H9 (cell line): Measurements from ENCODE around the gene MESP1. TPM values are rescaled to one million over a fixed set of nuclear protein-coding genes. Genes with fewer than 3 reads are reported as not detected.

Source experiments
- DNase-seq: peaks from one replicate; pipeline ENCODE4 v3.0.0-alpha.2; 2017
- H2AFZ ChIP-seq: one replicate; pipeline ENCODE4 v1.6.1; 2013; ENCODE audit warnings: mild to moderate bottlenecking, low read length, control low read depth, moderate library complexity
- H2AK5ac ChIP-seq: 2 replicates; pipeline ENCODE4 v1.6.1; 2013; ENCODE audit warnings: low read length, control low read depth, mixed read lengths; ENCODE audit not compliant: insufficient read length
- H2BK120ac ChIP-seq: one replicate; pipeline ENCODE4 v1.6.1; 2013; ENCODE audit warnings: low read depth, mild to moderate bottlenecking, low read length, control low read depth, inconsistent platforms; ENCODE audit not compliant: poor library complexity, severe bottlenecking
- H2BK12ac ChIP-seq: 2 replicates; pipeline ENCODE4 v1.6.1; 2013; ENCODE audit warnings: low read length, control low read depth, mixed read lengths, low read depth; ENCODE audit not compliant: insufficient read length
- H2BK15ac ChIP-seq: 2 replicates; pipeline ENCODE4 v1.6.1; 2013; ENCODE audit warnings: low read depth, low read length, control low read depth
- H2BK20ac ChIP-seq: one replicate; pipeline ENCODE4 v1.6.1; 2013; ENCODE audit warnings: low read depth, mild to moderate bottlenecking, low read length, control low read depth, inconsistent platforms; ENCODE audit not compliant: poor library complexity, severe bottlenecking
- H2BK5ac ChIP-seq: 2 replicates; pipeline ENCODE4 v1.6.1; 2013; ENCODE audit warnings: low read length, control low read depth, mixed read lengths; ENCODE audit not compliant: insufficient read length
- H3K14ac ChIP-seq: 2 replicates; pipeline ENCODE4 v1.6.1; 2013; ENCODE audit warnings: low read length, control low read depth; ENCODE audit not compliant: insufficient read depth
- H3K18ac ChIP-seq: 2 replicates; pipeline ENCODE4 v1.6.1; 2013; ENCODE audit warnings: low read depth, mild to moderate bottlenecking, mixed read lengths, low read length, control low read depth; ENCODE audit not compliant: insufficient read length
- H3K23ac ChIP-seq: 2 replicates; pipeline ENCODE4 v1.6.1; 2013; ENCODE audit warnings: low read length, control low read depth, mixed read lengths, low read depth; ENCODE audit not compliant: insufficient read length
- H3K23me2 ChIP-seq: 2 replicates; pipeline ENCODE4 v1.6.1; 2013; ENCODE audit warnings: low read depth, mild to moderate bottlenecking, mixed read lengths, low read length, control low read depth; ENCODE audit not compliant: insufficient read length, poor library complexity, severe bottlenecking
- H3K27ac ChIP-seq: 2 replicates; pipeline ENCODE4 v1.5.1; 2013; ENCODE audit warnings: low read length, control low read depth, mixed read lengths, low read depth; ENCODE audit not compliant: insufficient read length
- H3K27me3 ChIP-seq: 2 replicates; pipeline ENCODE4 v1.6.1; 2013; ENCODE audit warnings: low read length, control low read depth, inconsistent platforms; ENCODE audit not compliant: insufficient read depth
- H3K4ac ChIP-seq: 2 replicates; pipeline ENCODE4 v1.6.1; 2013; ENCODE audit warnings: low read depth, mild to moderate bottlenecking, control low read depth, inconsistent platforms, low read length, moderate library complexity
- H3K4me1 ChIP-seq: 2 replicates; pipeline ENCODE4 v1.6.1; 2013; ENCODE audit warnings: low read length, control low read depth, inconsistent platforms; ENCODE audit not compliant: insufficient read depth
- H3K4me2 ChIP-seq: 2 replicates; pipeline ENCODE4 v1.6.1; 2013; ENCODE audit warnings: low read length, control low read depth, mixed read lengths; ENCODE audit not compliant: insufficient read length, insufficient read depth
- H3K56ac ChIP-seq: 2 replicates; pipeline ENCODE4 v1.6.1; 2013; ENCODE audit warnings: low read depth, mild to moderate bottlenecking, mixed read lengths, low read length, control low read depth; ENCODE audit not compliant: insufficient read length
- H3K79me1 ChIP-seq: 2 replicates; pipeline ENCODE4 v1.6.1; 2013; ENCODE audit warnings: low read depth, mild to moderate bottlenecking, moderate library complexity, low read length, control low read depth, inconsistent platforms; ENCODE audit not compliant: insufficient read depth, poor library complexity, severe bottlenecking
- H3K79me2 ChIP-seq: 2 replicates; pipeline ENCODE4 v1.6.1; 2013; ENCODE audit warnings: low read length, control low read depth, inconsistent platforms; ENCODE audit not compliant: insufficient read depth
- H3K9ac ChIP-seq: 2 replicates; pipeline ENCODE4 v1.6.1; 2013; ENCODE audit warnings: low read length, control low read depth, mixed read lengths; ENCODE audit not compliant: insufficient read length; ENCODE audit errors: extremely low read depth
- H3K9me3 ChIP-seq: one replicate; pipeline ENCODE4 v1.6.1; 2013; ENCODE audit warnings: low read depth, low read length, inconsistent platforms; ENCODE audit not compliant: control insufficient read depth
- H3T11ph ChIP-seq: one replicate; pipeline ENCODE4 v1.6.1; 2013; ENCODE audit warnings: mild to moderate bottlenecking, low read length, control low read depth, inconsistent platforms
- H4K20me1 ChIP-seq: one replicate; pipeline ENCODE4 v1.6.1; 2013; ENCODE audit not compliant: control insufficient read depth, insufficient read length, insufficient read depth
- H4K5ac ChIP-seq: 2 replicates; pipeline ENCODE4 v1.6.1; 2013; ENCODE audit warnings: low read depth, mild to moderate bottlenecking, mixed read lengths, low read length, control low read depth; ENCODE audit not compliant: insufficient read length
- H4K8ac ChIP-seq: replicated peaks from 2 replicates; pipeline ENCODE4 v1.6.1; 2013; ENCODE audit warnings: low read length, control low read depth, mixed read lengths, low read depth; ENCODE audit not compliant: insufficient read length
- H4K91ac ChIP-seq: 2 replicates; pipeline ENCODE4 v1.6.1; 2013; ENCODE audit warnings: low read depth, mild to moderate bottlenecking, moderate library complexity, mixed read lengths, low read length, control low read depth; ENCODE audit not compliant: insufficient read length
- H3K27ac Mint-ChIP-seq, 3 experiments: 2 replicates in 2 of 3; 3 replicates in 1 of 3; pipeline ENCODE4 v1.8.0; 2020 to 2021; ENCODE audit warnings: mixed read lengths in 3 of 3, mild to moderate bottlenecking in 1 of 3, moderate library complexity in 1 of 3
- H3K27me3 Mint-ChIP-seq: 2 replicates; pipeline ENCODE4 v1.8.0; 2021; ENCODE audit warnings: low read depth, mild to moderate bottlenecking, moderate library complexity, mixed read lengths
- H3K36me3 Mint-ChIP-seq, 3 experiments: 2 replicates in 2 of 3; 3 replicates in 1 of 3; pipeline ENCODE4 v1.8.0; 2020 to 2021; ENCODE audit warnings: low read depth in 3 of 3, mixed read lengths in 3 of 3; ENCODE audit not compliant: insufficient read depth in 1 of 3
- H3K4me1 Mint-ChIP-seq, 2 experiments: 2 replicates each; pipeline ENCODE4 v1.8.0; 2020; ENCODE audit warnings: mixed read lengths in 2 of 2
- H3K4me3 Mint-ChIP-seq, 2 experiments: 2 replicates in 1 of 2; 3 replicates in 1 of 2; pipeline ENCODE4 v1.8.0; 2020 to 2021; ENCODE audit warnings: mild to moderate bottlenecking in 2 of 2, mixed read lengths in 2 of 2, moderate library complexity in 1 of 2
- H3K9me3 Mint-ChIP-seq, 2 experiments: 2 replicates in 1 of 2; 3 replicates in 1 of 2; pipeline ENCODE4 v1.8.0; 2020; ENCODE audit warnings: mild to moderate bottlenecking in 2 of 2, mixed read lengths in 2 of 2, moderate library complexity in 1 of 2
- CTCF ChIP-seq: fragments of 200-600 bp; sonication (generic); conservative IDR thresholded peaks from 3 replicates; pipeline ENCODE4 v1.8.0; 2021; ENCODE audit warnings: antibody characterized with exemption, mild to moderate bottlenecking
- WGBS: extraction: QIAGEN DNeasy Blood & Tissue Kit; methylation state at CpG from one replicate; pipeline ENCODE4 v1.1.7; 2013; ENCODE audit warnings: missing lambda C conversion rate, low lambda C conversion rate, mixed read lengths; ENCODE audit not compliant: insufficient read length; ENCODE audit errors: extremely low coverage; 5-methylcytosine and 5-hydroxymethylcytosine counted together
- long read RNA-seq: library from polyadenylated mRNA; unstranded; transcript quantifications from one replicate; pipeline ENCODE4 v2.0.0, GENCODE V29; 2020
- total RNA-seq: library from RNA; stranded (reverse); gene quantifications from 2 replicates; pipeline ENCODE4 v1.2.1, GENCODE V29; 2021

MESP1 gene
- not detected in 2 replicates for total RNA-seq
- long read RNA-seq: 0 reads

GRCh38 chr15:89750560-89751542 is at the start of gene MESP1:
TSS of gene MESP1 (minus strand) at chr15:89751249. CDS start at chr15:89751231, 18 bp downstream.
- no peaks in the 10 kb centered on the region for H3K9me3 ChIP-seq
- no peak within 1 kb of the TSS for H4K8ac ChIP-seq
- H3K79me2 ChIP-seq: no peaks in the 10 kb centered on the region
- peaks cover 42% of the 10 kb centered on the region for H3K27me3 ChIP-seq
- H3K4ac ChIP-seq: no peak within 1 kb of the TSS
- no peak within 1 kb of the TSS for H3K56ac ChIP-seq
- Mint-ChIP-seq H3K4me3 (peak within 1 kb of the TSS; percentile 48 to 78), H3K9me3 (no peaks in the 10 kb centered on the region; a peak in 1 of 5 replicates), H3K27ac (no peak within 1 kb of the TSS), H3K27me3 (peaks cover 44% of the 10 kb centered on the region), H3K4me1 (peaks cover 17 to 21% of the 10 kb centered on the region in 2 experiments), H3K36me3 (peaks cover 0 to 3% (median 0%) of the 10 kb centered on the region in 3 experiments; a peak in 1 of 7 replicates)
- H2AFZ ChIP-seq: no peak within 1 kb of the TSS
- H2BK12ac ChIP-seq: no peak within 1 kb of the TSS
- H3K23me2 ChIP-seq: peaks cover 8% of the 10 kb centered on the region
- H3K23ac ChIP-seq: no peak within 1 kb of the TSS
- H2AK5ac ChIP-seq: no peak within 1 kb of the TSS
- H3K4me2 ChIP-seq: peak within 1 kb of the TSS; percentile 68
- TF ChIP-seq CTCF: peak; percentile 79
- no peak within 1 kb of the TSS for H2BK20ac ChIP-seq
- H3K14ac ChIP-seq: no peak within 1 kb of the TSS
- H4K20me1 ChIP-seq: no peaks in the 10 kb centered on the region
- no peak within 1 kb of the TSS for H4K5ac ChIP-seq
- no peak within 1 kb of the TSS for H3K27ac ChIP-seq
- no peaks in the 10 kb centered on the region; the same call in 1 of the 2 replicates for H3K4me1 ChIP-seq
- peak; percentile 95 for DNase-seq
- WGBS: no CpG with 5 or more reads among the region's 114 CpGs
- H3K18ac ChIP-seq: no peak within 1 kb of the TSS
- H2BK15ac ChIP-seq: no peak within 1 kb of the TSS
- H2BK5ac ChIP-seq: no peak within 1 kb of the TSS
- H3K79me1 ChIP-seq: no peaks in the 10 kb centered on the region
- no peak within 1 kb of the TSS for H2BK120ac ChIP-seq
- H4K91ac ChIP-seq: no peak within 1 kb of the TSS
- no peak within 1 kb of the TSS for H3T11ph ChIP-seq
- H3K9ac ChIP-seq: no peak within 1 kb of the TSS
